HFFc6 (cell line): ENCODE data around the gene TMEM106A. TPM values are rescaled to one million over a fixed set of nuclear protein-coding genes. Genes with fewer than 3 reads are reported as not detected.
A peak's percentile ranks its signal among the peaks of the same experiment; 100 is the strongest.

Source experiments
- DNase-seq: peaks from one replicate; pipeline ENCODE4 v3.0.0-alpha.2; 2018
- H3K27ac Mint-ChIP-seq: 2 replicates; pipeline ENCODE4 v1.8.0; 2020; ENCODE audit warnings: mild to moderate bottlenecking, mixed read lengths
- H3K27me3 Mint-ChIP-seq: 2 replicates; pipeline ENCODE4 v1.8.0; 2021; ENCODE audit warnings: mild to moderate bottlenecking, moderate library complexity, mixed read lengths; ENCODE audit not compliant: insufficient read depth
- H3K36me3 Mint-ChIP-seq: 2 replicates; pipeline ENCODE4 v1.8.0; 2021; ENCODE audit warnings: low read depth, mixed read lengths
- H3K4me1 Mint-ChIP-seq: 2 replicates; pipeline ENCODE4 v1.8.0; 2020; ENCODE audit warnings: low read depth, mixed read lengths
- H3K4me3 Mint-ChIP-seq: 2 replicates; pipeline ENCODE4 v1.8.0; 2020; ENCODE audit warnings: mild to moderate bottlenecking, moderate library complexity, mixed read lengths
- H3K9me3 Mint-ChIP-seq: 2 replicates; pipeline ENCODE4 v1.8.0; 2020; ENCODE audit warnings: mild to moderate bottlenecking, mixed read lengths
- total RNA-seq, 6 experiments: library from RNA; stranded (reverse); fragmentation: NEBNext Ultra II Directional; extraction: Animal tissue kit (Norgen Biotek cat#: 25700); gene quantifications; 2 replicates in 1 of 6; 3 replicates in 5 of 6; pipeline ENCODE4 v1.2.3, GENCODE V29; 2021
- TF ChIP-seq, protein P1 (sequence below): fragments of 200-600 bp; sonication (generic); IDR thresholded peaks from 2 replicates; pipeline ENCODE4 v1.5.0; 2021; ENCODE audit warnings: antibody characterized with exemption, mild to moderate bottlenecking

TMEM106A gene
- total RNA-seq, 6 experiments from 2014 or later: 12.0 to 17.5 (median 15.5) TPM

DNA sequence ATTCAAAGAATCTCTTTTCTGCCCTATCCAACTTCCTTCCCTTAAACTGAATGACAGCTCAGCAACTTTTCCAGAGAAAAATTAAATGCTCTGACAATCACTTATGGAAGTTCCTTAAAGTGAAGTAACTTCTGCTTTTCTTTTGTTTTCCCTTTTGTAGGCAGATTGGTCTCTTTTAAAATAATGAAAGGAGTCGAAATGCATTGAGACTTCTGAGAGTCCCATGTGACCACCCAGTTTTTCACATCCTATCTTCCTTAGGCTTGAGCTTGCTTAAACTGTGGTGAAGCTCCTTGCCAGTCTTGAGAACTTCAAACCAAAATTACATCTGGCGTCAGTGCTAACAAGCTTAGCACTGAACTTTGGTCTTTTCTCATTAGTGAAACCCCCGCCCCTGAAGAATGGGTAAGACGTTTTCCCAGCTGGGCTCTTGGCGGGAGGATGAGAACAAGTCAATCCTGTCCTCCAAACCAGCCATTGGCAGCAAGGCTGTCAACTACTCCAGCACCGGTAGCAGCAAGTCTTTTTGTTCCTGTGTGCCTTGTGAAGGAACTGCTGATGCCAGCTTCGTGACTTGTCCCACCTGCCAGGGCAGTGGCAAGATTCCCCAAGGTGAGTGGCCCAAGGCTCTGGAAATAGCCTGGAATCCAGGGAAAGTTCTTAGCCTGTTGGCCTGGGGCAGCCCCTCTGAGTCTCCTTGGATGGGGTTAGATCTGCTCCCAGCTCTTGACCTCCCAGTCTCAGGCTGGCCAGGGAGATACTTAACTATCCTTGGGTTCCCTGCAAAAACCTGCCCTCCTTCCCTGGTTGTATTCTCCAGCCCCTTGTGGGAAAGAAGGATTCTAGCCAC, 1.2 kb downstream of the TMEM106A start:
- peaks cover 35% of the 10 kb centered on the region for H3K36me3 Mint-ChIP-seq
- no peak for DNase-seq
- no peaks in the 10 kb centered on the region for H3K9me3 Mint-ChIP-seq
- peak overlapping the region; percentile 94 for H3K4me3 Mint-ChIP-seq
- TF ChIP-seq, protein P1, sequence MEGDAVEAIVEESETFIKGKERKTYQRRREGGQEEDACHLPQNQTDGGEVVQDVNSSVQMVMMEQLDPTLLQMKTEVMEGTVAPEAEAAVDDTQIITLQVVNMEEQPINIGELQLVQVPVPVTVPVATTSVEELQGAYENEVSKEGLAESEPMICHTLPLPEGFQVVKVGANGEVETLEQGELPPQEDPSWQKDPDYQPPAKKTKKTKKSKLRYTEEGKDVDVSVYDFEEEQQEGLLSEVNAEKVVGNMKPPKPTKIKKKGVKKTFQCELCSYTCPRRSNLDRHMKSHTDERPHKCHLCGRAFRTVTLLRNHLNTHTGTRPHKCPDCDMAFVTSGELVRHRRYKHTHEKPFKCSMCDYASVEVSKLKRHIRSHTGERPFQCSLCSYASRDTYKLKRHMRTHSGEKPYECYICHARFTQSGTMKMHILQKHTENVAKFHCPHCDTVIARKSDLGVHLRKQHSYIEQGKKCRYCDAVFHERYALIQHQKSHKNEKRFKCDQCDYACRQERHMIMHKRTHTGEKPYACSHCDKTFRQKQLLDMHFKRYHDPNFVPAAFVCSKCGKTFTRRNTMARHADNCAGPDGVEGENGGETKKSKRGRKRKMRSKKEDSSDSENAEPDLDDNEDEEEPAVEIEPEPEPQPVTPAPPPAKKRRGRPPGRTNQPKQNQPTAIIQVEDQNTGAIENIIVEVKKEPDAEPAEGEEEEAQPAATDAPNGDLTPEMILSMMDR: no peak
- no peaks in the 10 kb centered on the region; the same call in 1 of the 2 replicates for H3K27me3 Mint-ChIP-seq
- peak overlapping the region; percentile 93 for H3K27ac Mint-ChIP-seq
- peaks cover 42% of the 10 kb centered on the region for H3K4me1 Mint-ChIP-seq

DNA sequence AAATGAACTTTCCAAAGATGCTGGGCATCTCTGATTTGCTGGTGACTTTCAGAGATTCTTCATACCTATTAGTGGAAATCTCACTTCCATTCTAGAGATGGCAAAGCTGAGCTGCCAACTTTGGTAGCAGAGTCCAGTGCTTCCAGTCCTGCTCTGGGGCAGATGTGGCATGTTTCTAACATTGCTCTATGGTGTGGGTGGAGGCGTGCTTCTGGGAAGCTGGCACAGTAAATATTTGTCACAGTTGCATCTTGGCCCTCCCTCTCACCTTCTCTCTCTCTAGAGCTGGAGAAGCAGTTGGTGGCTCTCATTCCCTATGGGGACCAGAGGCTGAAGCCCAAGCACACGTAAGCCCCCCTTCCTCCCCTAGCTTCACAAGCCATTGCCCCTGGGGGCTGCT, 1.9 kb downstream of the TMEM106A start:
- no peaks in the 10 kb centered on the region; the same call in 1 of the 2 replicates for H3K27me3 Mint-ChIP-seq
- DNase-seq: no peak
- TF ChIP-seq, protein P1: no peak
- H3K9me3 Mint-ChIP-seq: no peaks in the 10 kb centered on the region
- peak overlapping the region; percentile 45; the same call in 1 of the 2 replicates for H3K27ac Mint-ChIP-seq
- H3K36me3 Mint-ChIP-seq: peaks cover 33% of the 10 kb centered on the region
- peaks cover 42% of the 10 kb centered on the region for H3K4me1 Mint-ChIP-seq
- peak overlapping the region; percentile 94 for H3K4me3 Mint-ChIP-seq

DNA sequence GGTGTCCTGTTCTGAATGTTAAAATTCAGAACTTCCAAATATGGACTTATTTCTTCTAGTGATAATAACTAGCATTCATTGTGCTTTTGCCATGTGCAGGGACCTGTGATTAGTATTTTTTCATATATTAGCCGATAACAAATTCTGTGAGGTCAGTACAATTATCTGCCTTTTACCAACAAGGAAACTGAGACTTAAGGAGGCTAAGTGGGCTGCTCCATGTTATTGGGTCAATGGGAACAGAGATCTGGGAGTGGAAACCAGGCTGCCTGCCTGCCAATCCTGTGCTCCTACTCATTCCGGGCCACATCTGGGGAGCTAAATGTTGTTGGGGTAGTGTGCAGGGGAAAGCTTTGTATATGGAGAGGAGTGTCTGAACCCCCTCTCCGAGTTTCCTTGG, 3.7 kb downstream of the TMEM106A start:
- Mint-ChIP-seq H3K9me3 (no peaks in the 10 kb centered on the region), H3K27me3 (no peaks in the 10 kb centered on the region; the same call in 1 of the 2 replicates), H3K27ac (no peak overlapping the region), H3K4me1 (peaks cover 35% of the 10 kb centered on the region), H3K36me3 (peaks cover 21% of the 10 kb centered on the region), H3K4me3 (no peak overlapping the region)
- no peak for DNase-seq
- TF ChIP-seq, protein P1: no peak

GRCh38 chr17:43216369-43216761, 4.7 kb downstream of the TMEM106A start:
- H3K27ac Mint-ChIP-seq: no peak overlapping the region
- TF ChIP-seq, protein P1: no peak
- H3K36me3 Mint-ChIP-seq: peaks cover 21% of the 10 kb centered on the region
- no peak for DNase-seq
- no peaks in the 10 kb centered on the region; the same call in 1 of the 2 replicates for H3K27me3 Mint-ChIP-seq
- H3K9me3 Mint-ChIP-seq: no peaks in the 10 kb centered on the region
- H3K4me3 Mint-ChIP-seq: no peak overlapping the region
- H3K4me1 Mint-ChIP-seq: peaks cover 25% of the 10 kb centered on the region

DNA sequence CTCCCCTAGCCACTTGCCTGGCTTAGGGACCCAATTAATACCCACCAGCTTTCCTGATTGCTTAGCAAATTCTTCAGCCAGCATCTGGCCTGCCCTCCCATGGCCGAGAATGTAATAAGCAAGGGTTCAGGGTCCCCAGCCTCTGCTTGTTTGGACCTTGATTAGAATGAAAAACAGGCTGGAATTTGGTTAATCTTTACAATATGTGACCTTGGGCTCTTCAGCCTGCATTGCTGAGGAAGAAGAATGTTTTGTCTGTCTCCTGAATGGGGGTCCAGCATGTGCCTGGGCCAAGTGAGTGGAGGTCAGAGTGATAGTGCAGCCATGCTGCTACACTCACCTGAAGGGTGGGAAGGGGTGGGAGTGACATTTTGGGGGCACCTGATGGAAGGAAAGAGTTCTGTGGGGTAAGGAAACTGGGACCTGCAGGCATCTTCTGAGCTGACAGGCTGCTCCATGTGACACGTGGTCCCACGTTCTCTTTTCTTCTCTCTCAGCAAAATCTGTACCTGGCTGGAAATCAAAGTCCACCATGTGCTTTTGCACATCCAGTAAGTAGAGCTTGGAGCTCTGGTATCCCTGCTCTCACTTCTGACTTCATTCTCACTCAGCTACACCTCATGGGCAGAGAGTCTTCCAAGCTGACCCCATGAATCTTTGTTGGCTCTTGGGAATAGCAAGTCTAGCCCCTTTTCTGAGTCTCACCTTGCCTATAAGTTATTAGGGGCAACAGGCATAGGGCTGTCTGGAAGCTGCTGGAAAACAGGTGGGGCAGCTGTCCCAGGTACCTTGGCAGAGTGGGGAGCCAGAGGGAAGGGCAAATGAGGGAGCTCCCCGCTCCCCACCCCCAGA, 5.3 kb downstream of the TMEM106A start:
- Mint-ChIP-seq H3K36me3 (peaks cover 21% of the 10 kb centered on the region), H3K4me3 (no peak overlapping the region), H3K27ac (no peak overlapping the region), H3K27me3 (no peaks in the 10 kb centered on the region; the same call in 1 of the 2 replicates), H3K4me1 (peaks cover 21% of the 10 kb centered on the region), H3K9me3 (no peaks in the 10 kb centered on the region)
- TF ChIP-seq, protein P1: no peak
- no peak for DNase-seq
